ENCODE data around the gene DLGAP1.

Gene DLGAP1

DNA sequence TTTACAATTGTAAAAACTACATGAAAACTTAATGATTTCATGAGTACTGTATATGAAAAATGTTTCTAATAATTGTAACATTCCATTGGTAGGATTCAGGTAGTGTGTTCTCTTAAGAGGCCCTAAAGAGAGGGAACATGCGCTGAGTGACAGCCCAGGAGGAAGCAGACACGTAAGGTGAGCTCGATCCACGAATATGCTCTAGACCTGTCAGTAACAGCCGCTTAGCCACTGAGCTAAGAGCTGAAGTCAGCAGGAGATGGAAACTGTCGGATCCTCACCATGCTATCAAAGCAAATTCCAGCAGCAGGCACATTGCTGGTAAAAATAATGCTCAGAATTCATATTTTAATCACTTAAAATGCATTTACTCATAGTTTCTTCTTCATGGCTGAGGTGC is 658.7 kb downstream of the DLGAP1 start:
- Histone ChIP-seq H3K36me3 (ENCODE audit: insufficient read depth, insufficient read length, low read length) (no peaks in the 10 kb centered on the region), H3K4me3 (ENCODE audit: insufficient read length, low read depth) (no peak overlapping the region), H3K9ac (ENCODE audit: insufficient read length, low read depth) (no peak overlapping the region), H3K4me1 (ENCODE audit: insufficient read depth, insufficient read length) (peaks cover 3% of the 10 kb centered on the region), H3K9me3 (ENCODE audit: insufficient read depth, low read length) (no peaks in the 10 kb centered on the region), H3K27me3 (ENCODE audit: insufficient read depth, insufficient read length) (no peaks in the 10 kb centered on the region)
- DNase-seq (ENCODE audit: low read depth, low spot score): no peak
- no peak for TF ChIP-seq ZNF274 (IDR thresholded peaks at IDR 0.05; ENCODE audit: low read depth, low read length)
- TF ChIP-seq SUZ12 (IDR thresholded peaks at IDR 0.05; ENCODE audit: extremely low read depth, insufficient read depth, insufficient read length): no peak
- TF ChIP-seq YY1 (IDR thresholded peaks at IDR 0.05; ENCODE audit: insufficient read depth, insufficient read length): no peak

DNA sequence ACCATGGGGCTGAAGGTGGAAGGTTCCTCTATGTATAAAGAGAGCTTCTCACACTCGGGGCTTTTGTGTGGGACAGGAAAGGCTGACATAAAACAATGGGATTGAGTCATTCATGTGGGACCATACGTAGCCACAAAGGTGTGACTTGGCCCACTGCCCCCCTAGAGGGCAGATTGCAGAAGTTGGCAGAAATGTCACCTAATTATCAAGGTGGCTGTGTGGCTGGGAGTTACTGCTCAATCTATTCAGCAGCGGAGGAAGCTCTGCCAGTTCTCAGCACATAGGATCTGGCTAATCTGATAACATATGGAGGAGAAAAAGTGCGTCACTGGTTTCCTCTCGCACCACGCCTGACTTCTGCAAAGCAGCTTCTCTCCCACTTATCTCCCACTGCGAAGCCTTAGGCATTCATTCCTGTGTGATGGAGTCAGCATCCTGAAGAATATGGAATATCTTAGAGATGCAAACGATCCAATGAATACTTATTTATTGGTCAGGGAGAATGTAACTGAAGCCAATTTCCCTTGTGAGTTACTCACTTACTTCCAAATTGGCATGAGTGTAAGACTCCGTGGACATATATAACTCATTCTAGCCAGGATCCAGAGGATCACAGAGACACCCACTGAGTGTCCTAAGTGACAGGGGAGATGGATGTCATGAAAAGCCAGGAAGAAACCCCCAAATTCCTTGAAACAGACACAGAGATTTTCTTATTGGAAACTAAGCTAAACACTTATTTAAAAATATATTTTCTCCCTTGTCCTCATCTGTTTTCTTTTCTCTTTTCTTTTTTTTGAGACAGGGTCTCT is 660.4 kb downstream of the DLGAP1 start:
- TF ChIP-seq YY1 (IDR thresholded peaks at IDR 0.05; ENCODE audit: insufficient read depth, insufficient read length) (no peak), SUZ12 (IDR thresholded peaks at IDR 0.05; ENCODE audit: extremely low read depth, insufficient read depth, insufficient read length) (no peak), ZNF274 (IDR thresholded peaks at IDR 0.05; ENCODE audit: low read depth, low read length) (no peak)
- Histone ChIP-seq H3K27me3 (ENCODE audit: insufficient read depth, insufficient read length) (no peaks in the 10 kb centered on the region), H3K36me3 (ENCODE audit: insufficient read depth, insufficient read length, low read length) (no peaks in the 10 kb centered on the region), H3K4me3 (ENCODE audit: insufficient read length, low read depth) (no peak overlapping the region), H3K4me1 (ENCODE audit: insufficient read depth, insufficient read length) (peaks cover 3% of the 10 kb centered on the region), H3K9ac (ENCODE audit: insufficient read length, low read depth) (no peak overlapping the region), H3K9me3 (ENCODE audit: insufficient read depth, low read length) (no peaks in the 10 kb centered on the region)
- DNase-seq (ENCODE audit: low read depth, low spot score): no peak

GRCh38 chr18:3793545-3793944 is 661.6 kb downstream of the DLGAP1 start:
- no peaks in the 10 kb centered on the region for H3K36me3 ChIP-seq (ENCODE audit: insufficient read depth, insufficient read length, low read length)
- no peak for TF ChIP-seq SUZ12 (IDR thresholded peaks at IDR 0.05; ENCODE audit: extremely low read depth, insufficient read depth, insufficient read length)
- TF ChIP-seq YY1 (IDR thresholded peaks at IDR 0.05; ENCODE audit: insufficient read depth, insufficient read length): no peak
- TF ChIP-seq ZNF274 (IDR thresholded peaks at IDR 0.05; ENCODE audit: low read depth, low read length): no peak
- H3K9me3 ChIP-seq (ENCODE audit: insufficient read depth, low read length): no peaks in the 10 kb centered on the region
- no peak overlapping the region for H3K9ac ChIP-seq (ENCODE audit: insufficient read length, low read depth)
- DNase-seq (ENCODE audit: low read depth, low spot score): no peak
- H3K4me3 ChIP-seq (ENCODE audit: insufficient read length, low read depth): no peak overlapping the region
- H3K4me1 ChIP-seq (ENCODE audit: insufficient read depth, insufficient read length): peaks cover 3% of the 10 kb centered on the region
- H3K27me3 ChIP-seq (ENCODE audit: insufficient read depth, insufficient read length): no peaks in the 10 kb centered on the region

DNA sequence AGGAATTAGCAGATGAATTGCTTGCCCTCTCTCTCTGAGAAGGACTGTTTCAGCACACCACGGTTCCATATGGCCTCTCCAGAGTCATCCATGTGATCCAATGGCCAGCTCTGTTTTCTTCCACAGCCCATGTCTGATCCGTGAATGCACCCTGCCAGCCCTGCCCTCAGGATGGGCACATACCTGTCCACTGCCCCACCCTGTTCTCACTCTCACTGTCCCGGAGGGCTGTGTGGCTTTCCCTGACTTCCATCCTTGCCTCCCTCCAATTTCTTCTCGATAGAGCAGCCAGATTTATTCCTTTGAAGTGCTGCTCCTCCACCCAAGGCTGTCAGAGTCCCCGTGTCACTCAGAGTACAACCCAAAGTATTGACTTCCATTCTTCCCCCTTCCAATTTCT is 662.0 kb downstream of the DLGAP1 start:
- peaks cover 3% of the 10 kb centered on the region for H3K4me1 ChIP-seq (ENCODE audit: insufficient read depth, insufficient read length)
- H3K4me3 ChIP-seq (ENCODE audit: insufficient read length, low read depth): no peak overlapping the region
- H3K36me3 ChIP-seq (ENCODE audit: insufficient read depth, insufficient read length, low read length): no peaks in the 10 kb centered on the region
- no peaks in the 10 kb centered on the region for H3K9me3 ChIP-seq (ENCODE audit: insufficient read depth, low read length)
- no peak for DNase-seq (ENCODE audit: low read depth, low spot score)
- no peaks in the 10 kb centered on the region for H3K27me3 ChIP-seq (ENCODE audit: insufficient read depth, insufficient read length)
- no peak for TF ChIP-seq YY1 (IDR thresholded peaks at IDR 0.05; ENCODE audit: insufficient read depth, insufficient read length)
- TF ChIP-seq ZNF274 (IDR thresholded peaks at IDR 0.05; ENCODE audit: low read depth, low read length): no peak
- TF ChIP-seq SUZ12 (IDR thresholded peaks at IDR 0.05; ENCODE audit: extremely low read depth, insufficient read depth, insufficient read length): no peak
- no peak overlapping the region for H3K9ac ChIP-seq (ENCODE audit: insufficient read length, low read depth)

DNA sequence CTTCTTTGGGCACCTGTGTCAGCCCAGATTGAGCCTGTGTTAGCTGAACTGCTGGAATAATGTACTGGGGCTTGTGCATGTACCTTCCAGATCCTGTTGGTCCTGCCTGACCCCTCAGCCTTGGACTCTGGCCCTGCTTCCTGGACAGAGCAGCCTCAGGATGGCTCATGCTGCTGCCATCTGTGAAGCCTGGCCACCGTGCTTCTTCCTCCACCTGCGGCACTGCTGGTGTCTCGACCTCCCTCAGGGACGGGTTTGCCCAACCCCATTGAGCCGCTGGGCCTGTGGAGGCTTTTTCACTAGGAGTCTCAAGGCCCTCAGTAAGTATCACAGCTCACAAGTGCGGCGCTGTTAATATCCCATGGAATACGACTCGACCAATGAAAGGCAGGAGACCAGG is 662.4 kb downstream of the DLGAP1 start:
- no peaks in the 10 kb centered on the region for H3K36me3 ChIP-seq (ENCODE audit: insufficient read depth, insufficient read length, low read length)
- no peaks in the 10 kb centered on the region for H3K27me3 ChIP-seq (ENCODE audit: insufficient read depth, insufficient read length)
- H3K9me3 ChIP-seq (ENCODE audit: insufficient read depth, low read length): no peaks in the 10 kb centered on the region
- H3K4me3 ChIP-seq (ENCODE audit: insufficient read length, low read depth): no peak overlapping the region
- DNase-seq (ENCODE audit: low read depth, low spot score): no peak
- no peak overlapping the region for H3K9ac ChIP-seq (ENCODE audit: insufficient read length, low read depth)
- peaks cover 3% of the 10 kb centered on the region for H3K4me1 ChIP-seq (ENCODE audit: insufficient read depth, insufficient read length)
- TF ChIP-seq ZNF274 (IDR thresholded peaks at IDR 0.05; ENCODE audit: low read depth, low read length) (no peak), YY1 (IDR thresholded peaks at IDR 0.05; ENCODE audit: insufficient read depth, insufficient read length) (no peak), SUZ12 (IDR thresholded peaks at IDR 0.05; ENCODE audit: extremely low read depth, insufficient read depth, insufficient read length) (no peak)

GRCh38 chr18:3791238-3791637 is 663.9 kb downstream of the DLGAP1 start:
- no peaks in the 10 kb centered on the region for H3K27me3 ChIP-seq (ENCODE audit: insufficient read depth, insufficient read length)
- no peak overlapping the region for H3K4me3 ChIP-seq (ENCODE audit: insufficient read length, low read depth)
- H3K9me3 ChIP-seq (ENCODE audit: insufficient read depth, low read length): no peaks in the 10 kb centered on the region
- peaks cover 3% of the 10 kb centered on the region for H3K4me1 ChIP-seq (ENCODE audit: insufficient read depth, insufficient read length)
- no peaks in the 10 kb centered on the region for H3K36me3 ChIP-seq (ENCODE audit: insufficient read depth, insufficient read length, low read length)
- DNase-seq (ENCODE audit: low read depth, low spot score): no peak
- H3K9ac ChIP-seq (ENCODE audit: insufficient read length, low read depth): no peak overlapping the region
- TF ChIP-seq SUZ12 (IDR thresholded peaks at IDR 0.05; ENCODE audit: extremely low read depth, insufficient read depth, insufficient read length) (no peak), YY1 (IDR thresholded peaks at IDR 0.05; ENCODE audit: insufficient read depth, insufficient read length) (no peak), ZNF274 (IDR thresholded peaks at IDR 0.05; ENCODE audit: low read depth, low read length) (no peak)

DNA sequence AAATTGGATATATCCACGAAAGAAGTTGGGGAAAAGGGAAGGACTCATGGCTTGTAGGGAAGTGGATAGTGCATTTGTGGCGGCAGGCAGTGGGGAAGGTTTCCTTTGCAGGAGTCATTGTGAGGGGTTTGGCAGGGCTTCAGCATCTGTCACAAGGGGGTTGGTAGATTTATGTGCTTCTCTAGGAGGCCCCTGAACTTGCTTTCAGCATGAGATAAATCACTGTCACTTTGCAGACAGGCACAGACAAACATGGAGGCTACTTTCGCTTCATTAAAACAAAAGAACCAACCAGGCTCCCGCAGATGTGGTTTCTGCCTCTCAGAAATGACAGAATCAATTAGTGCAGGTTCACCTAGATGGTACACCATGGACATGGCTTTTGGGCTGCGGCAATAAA is 664.4 kb downstream of the DLGAP1 start:
- H3K9me3 ChIP-seq (ENCODE audit: insufficient read depth, low read length): no peaks in the 10 kb centered on the region
- no peak overlapping the region for H3K4me3 ChIP-seq (ENCODE audit: insufficient read length, low read depth)
- DNase-seq (ENCODE audit: low read depth, low spot score): no peak
- TF ChIP-seq ZNF274 (IDR thresholded peaks at IDR 0.05; ENCODE audit: low read depth, low read length) (no peak), SUZ12 (IDR thresholded peaks at IDR 0.05; ENCODE audit: extremely low read depth, insufficient read depth, insufficient read length) (no peak), YY1 (IDR thresholded peaks at IDR 0.05; ENCODE audit: insufficient read depth, insufficient read length) (no peak)
- H3K9ac ChIP-seq (ENCODE audit: insufficient read length, low read depth): no peak overlapping the region
- H3K27me3 ChIP-seq (ENCODE audit: insufficient read depth, insufficient read length): no peaks in the 10 kb centered on the region
- H3K4me1 ChIP-seq (ENCODE audit: insufficient read depth, insufficient read length): peaks cover 3% of the 10 kb centered on the region
- H3K36me3 ChIP-seq (ENCODE audit: insufficient read depth, insufficient read length, low read length): no peaks in the 10 kb centered on the region
